ENCODE results near the gene PLA2G4F. TPM values are rescaled to one million over a fixed set of nuclear protein-coding genes. Genes with fewer than 3 reads are reported as not detected.

Gene PLA2G4F
- total RNA-seq (10 to 100 TPM in 1 of 10 donors, 1 to 10 TPM in 7, under 1 TPM in 2; 0.38 to 13.8 (median 1.7) TPM), polyA plus RNA-seq (1 to 10 TPM in 1 of 2 donors, under 1 TPM in 1; 0.03 to 5.5 TPM)
- long read RNA-seq, donor 1, full-length matches to known transcripts: 2 of 5 reads
- long read RNA-seq, donor 1, partial matches to known transcripts: 3 of 5 reads
- long read RNA-seq, donor 1, other reads (novel, unspliced or antisense): 0 of 5 reads
- long read RNA-seq, donor 2, full-length matches to known transcripts: 8 of 18 reads
- long read RNA-seq, donor 2, partial matches to known transcripts: 7 of 18 reads
- long read RNA-seq, donor 2, other reads (novel, unspliced or antisense): 3 of 18 reads
- long read RNA-seq, donor 3, full-length matches to known transcripts: 1 of 2 reads
- long read RNA-seq, donor 3, partial matches to known transcripts: 0 of 2 reads
- long read RNA-seq, donor 3, other reads (novel, unspliced or antisense): 1 of 2 reads

- no peak for DNase-seq
- 40 to 61% methylated on average over 8 of the region's 8 CpGs for WGBS, 2 donors
- peak within 1 kb of the TSS in 4 of 10 donors; percentile 5 to 26 (median 16) for H3K4me3 ChIP-seq
- no peak for TF ChIP-seq CTCF (IDR thresholded peaks at IDR 0.05)
- peak within 1 kb of the TSS in 5 of 10 donors; percentile 26 to 78 (median 49) for H3K27ac ChIP-seq
- H3K27me3 ChIP-seq: no peaks in the 10 kb centered on the region
- H3K36me3 ChIP-seq: peaks cover 0 to 30% (median 12%) of the 10 kb centered on the region in 9 donors
- H3K4me1 ChIP-seq: peaks cover 6 to 50% (median 24%) of the 10 kb centered on the region in 9 donors
- no peaks in the 10 kb centered on the region for H3K9me3 ChIP-seq
- ATAC-seq: peak in 7 of 8 donors; percentile 8 to 48 (median 25)
- intact Hi-C loops (cut with DNase I): no loop called here
Measured at GRCh38 chr15:42156243-42156922, at the start of gene PLA2G4F. PLA2G4F (minus strand) TSS chr15:42156636; CDS start chr15:42156549, 87 bp downstream.

GRCh38 chr15:42203891-42204290, 47.5 kb upstream of the PLA2G4F start:
- ATAC-seq: no peak
- peaks cover 2 to 31% (median 21%) of the 10 kb centered on the region in 9 donors for H3K4me1 ChIP-seq
- H3K36me3 ChIP-seq: peaks cover 0 to 33% (median 6%) of the 10 kb centered on the region in 9 donors
- no peak overlapping the region for H3K27ac ChIP-seq
- DNase-seq: no peak
- H3K27me3 ChIP-seq: no peaks in the 10 kb centered on the region
- no peak overlapping the region for H3K4me3 ChIP-seq
- intact Hi-C loops (cut with DNase I): no loop called here
- WGBS, 2 donors: 91% methylated on average over 3 of the region's 3 CpGs
- TF ChIP-seq CTCF (IDR thresholded peaks at IDR 0.05): no peak
- H3K9me3 ChIP-seq: no peaks in the 10 kb centered on the region

- no peak for TF ChIP-seq CTCF (IDR thresholded peaks at IDR 0.05)
- H3K27ac ChIP-seq: no peak overlapping the region
- H3K36me3 ChIP-seq: peaks cover 0 to 45% (median 12%) of the 10 kb centered on the region in 9 donors
- ATAC-seq (no peak), DNase-seq (no peak)
- H3K9me3 ChIP-seq: no peaks in the 10 kb centered on the region
- intact Hi-C loops (cut with DNase I): no loop called here
- no peak overlapping the region for H3K4me3 ChIP-seq
- H3K4me1 ChIP-seq: peaks cover 2 to 26% (median 19%) of the 10 kb centered on the region in 9 donors
- H3K27me3 ChIP-seq: no peaks in the 10 kb centered on the region
- WGBS, 2 donors: 65 to 71% methylated on average over 2 of the region's 2 CpGs
Measured at GRCh38 chr15:42202653-42203052, 46.2 kb upstream of the PLA2G4F start.

- WGBS, 2 donors: 97 to 98% methylated on average over 1 of the region's 1 CpG
- H3K27me3 ChIP-seq: no peaks in the 10 kb centered on the region
- H3K9me3 ChIP-seq: no peaks in the 10 kb centered on the region
- ATAC-seq (no peak), DNase-seq (no peak)
- H3K36me3 ChIP-seq: peaks cover 0 to 51% (median 12%) of the 10 kb centered on the region in 9 donors
- no peak overlapping the region for H3K4me3 ChIP-seq
- no peak for TF ChIP-seq CTCF (IDR thresholded peaks at IDR 0.05)
- intact Hi-C loops (cut with DNase I): no loop called here
- H3K27ac ChIP-seq: no peak overlapping the region
- peaks cover 0 to 19% (median 11%) of the 10 kb centered on the region in 9 donors for H3K4me1 ChIP-seq
Measured at GRCh38 chr15:42201801-42202200, 45.4 kb upstream of the PLA2G4F start.

All from heart right ventricle (tissue), 16 donors.